Upper lobe of left lung (tissue), 6 donors: ENCODE data around the gene FAM200B. TPM values are rescaled to one million over a fixed set of nuclear protein-coding genes. Genes with fewer than 3 reads are reported as not detected.
"Not testable (repeated sequence)": the region's sequence is repeated elsewhere in the genome, so short reads cannot be mapped to it uniquely, and the experiment has no call there.

ENCODE experiments used
- ATAC-seq, 2 donors: fragments of 200-7000 bp; cut with Tn5 transposase; one replicate each; pipeline ENCODE4 v1.9.1; 2022; ENCODE audit warnings: mild to moderate bottlenecking in 2 of 2, moderate library complexity in 2 of 2; ENCODE audit not compliant: low FRiP score in 2 of 2
- DNase-seq, 2 donors: peaks; one replicate each; pipeline ENCODE4 v3.0.0-alpha.2; 2019 to 2020
- H3K27ac ChIP-seq, 4 donors: fragments of 200-600 bp; sonication (generic); one replicate each; pipeline ENCODE4 v1.5.1; 2016 to 2019
- H3K27me3 ChIP-seq, 4 donors: fragments of 200-600 bp; sonication (generic); one replicate each; pipeline ENCODE4 v1.5.1; 2017 to 2019
- H3K36me3 ChIP-seq, 4 donors: fragments of 200-600 bp; sonication (generic); one replicate each; pipeline ENCODE4 v1.5.1; 2016 to 2019
- H3K4me1 ChIP-seq, 4 donors: fragments of 200-600 bp; sonication (generic); one replicate each; pipeline ENCODE4 v1.5.1; 2018 to 2019
- H3K4me3 ChIP-seq, 4 donors: fragments of 200-600 bp; sonication (generic); one replicate each; pipeline ENCODE4 v1.5.1; 2017 to 2019; ENCODE audit warnings: mild to moderate bottlenecking in 2 of 4, moderate library complexity in 1 of 4
- H3K9me3 ChIP-seq, 4 donors: fragments of 200-600 bp; sonication (generic); one replicate each; pipeline ENCODE4 v1.5.1; 2018 to 2019
- CTCF ChIP-seq, 6 experiments: fragments of 450-650 bp in 4 of 6; fragments of 200-600 bp in 2 of 6; sonication (generic) in 2 of 6; IDR thresholded peaks; one replicate each; pipeline ENCODE4 v1.5.1; 2016 to 2019; ENCODE audit warnings: antibody characterized with exemption in 6 of 6
- EP300 ChIP-seq, 4 donors: sonication (generic); formaldehyde crosslinking; IDR thresholded peaks; one replicate each; pipeline ENCODE4 v1.5.1; 2017; ENCODE audit warnings: antibody characterized with exemption in 4 of 4, control low read depth in 2 of 4
- POLR2A ChIP-seq, 4 donors: fragments of 450-650 bp; IDR thresholded peaks; one replicate each; pipeline ENCODE4 v1.5.1; 2016 to 2017; ENCODE audit warnings: antibody characterized with exemption in 4 of 4, mild to moderate bottlenecking in 2 of 4
- POLR2AphosphoS5 ChIP-seq, 2 donors: sonication (generic); formaldehyde crosslinking; IDR thresholded peaks; one replicate each; pipeline ENCODE4 v1.5.1; 2017; ENCODE audit warnings: antibody characterized with exemption in 2 of 2
- WGBS, 2 donors: methylation state at CpG; one replicate each; pipeline ENCODE4 v1.1.5; 2017 to 2018; 5-methylcytosine and 5-hydroxymethylcytosine counted together
- total RNA-seq, 6 donors: library from RNA; depleted of rRNA in 4 of 6; stranded (reverse); fragments of >200 nt in 4 of 6; gene quantifications; one replicate each; pipeline versions ENCODE4 v1.1.0 to v1.2.1, GENCODE V29; 2016 to 2021
- donor health status: DM: no; HTN: no; CAD: no; lungs with moderate emphysema.
- donor health status: DM: no; HTN: yes; CAD: no; lungs with severe emphysema.

Gene FAM200B
- total RNA-seq, 6 donors from 2014 or later, result 13.6 to 48.2 (median 26.9) TPM

- Histone ChIP-seq H3K27me3 (no peaks in the 10 kb centered on the region), H3K27ac (no peak overlapping the region), H3K9me3 (no peaks in the 10 kb centered on the region), H3K4me3 (no peak overlapping the region), H3K36me3 (peaks cover 0 to 2% (median 0%) of the 10 kb centered on the region in 4 donors), H3K4me1 (no peaks in the 10 kb centered on the region)
- ATAC-seq, result no peak
- TF ChIP-seq POLR2AphosphoS5 (IDR thresholded peaks at IDR 0.05) (no peak), POLR2A (IDR thresholded peaks at IDR 0.05) (no peak), EP300 (IDR thresholded peaks at IDR 0.05) (no peak), CTCF (IDR thresholded peaks at IDR 0.05) (no peak)
- WGBS, 2 donors, result 36 to 56% methylated on average over 4 of the region's 4 CpGs
- no peak for DNase-seq
Observed at GRCh38 chr4:15725608-15726007, 44.0 kb downstream of the FAM200B start.

- DNase-seq, result no peak
- ATAC-seq, result peak; percentile 73 to 88
- Histone ChIP-seq H3K9me3 (no peaks in the 10 kb centered on the region), H3K27ac (no peak overlapping the region), H3K4me3 (no peak overlapping the region), H3K4me1 (no peaks in the 10 kb centered on the region), H3K27me3 (no peaks in the 10 kb centered on the region), H3K36me3 (no peaks in the 10 kb centered on the region)
- TF ChIP-seq POLR2AphosphoS5 (IDR thresholded peaks at IDR 0.05), result no peak
- peak; percentile 72 to 86 (median 82) for TF ChIP-seq CTCF (IDR thresholded peaks at IDR 0.05)
- WGBS, 2 donors, result 14 to 16% methylated on average over 3 of the region's 3 CpGs
Observed at GRCh38 chr4:15729910-15730533, 48.4 kb downstream of the FAM200B start.

DNA sequence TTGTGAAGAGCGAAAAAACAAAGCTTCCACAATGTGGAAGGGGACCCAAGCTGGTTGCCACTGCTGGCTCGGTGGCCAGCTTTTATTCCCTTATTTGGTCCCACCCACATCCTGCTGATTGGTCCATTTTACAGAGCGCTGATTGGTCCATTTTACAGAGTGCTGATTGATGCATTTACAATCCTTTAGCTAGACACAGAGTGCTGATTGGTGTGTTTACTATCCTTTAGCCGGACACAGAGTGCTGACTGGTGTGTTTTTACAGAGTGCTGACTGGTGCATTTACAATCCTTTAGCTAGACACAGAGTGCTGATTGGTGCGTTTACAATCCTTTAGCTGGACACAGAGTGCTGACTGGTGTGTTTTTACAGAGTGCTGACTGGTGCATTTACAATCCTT, 51.4 kb downstream of the FAM200B start:
- H3K4me3 ChIP-seq, H3K36me3 ChIP-seq, H3K27me3 ChIP-seq, H3K9me3 ChIP-seq, DNase-seq, H3K27ac ChIP-seq, H3K4me1 ChIP-seq, ATAC-seq: not testable (repeated sequence)
- WGBS, 2 donors, result 77 to 78% methylated on average over 5 of the region's 5 CpGs

DNA sequence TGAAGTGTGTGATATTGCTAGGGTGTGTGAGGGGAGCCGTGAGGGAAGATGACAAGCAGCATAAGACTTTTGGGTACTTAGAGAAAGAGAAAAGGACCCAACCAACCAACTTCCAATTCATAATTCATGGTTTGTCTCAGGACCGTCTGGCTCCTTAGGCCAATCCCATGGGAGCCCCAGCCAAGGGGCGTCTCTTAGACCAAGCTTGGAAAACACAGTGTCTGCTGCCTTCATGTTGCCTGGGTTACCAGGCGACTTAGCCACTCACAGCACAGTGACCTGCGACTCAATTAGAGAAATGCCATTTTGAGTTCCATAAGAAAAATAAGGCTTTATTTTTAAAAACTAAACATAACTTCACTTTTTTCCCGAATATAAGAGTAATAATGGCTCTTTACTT, 53.9 kb downstream of the FAM200B start:
- H3K27ac ChIP-seq, result no peak overlapping the region
- no peak for TF ChIP-seq EP300 (IDR thresholded peaks at IDR 0.05)
- TF ChIP-seq POLR2A (IDR thresholded peaks at IDR 0.05), result no peak
- TF ChIP-seq POLR2AphosphoS5 (IDR thresholded peaks at IDR 0.05), result no peak
- TF ChIP-seq CTCF (IDR thresholded peaks at IDR 0.05), result no peak
- H3K4me1 ChIP-seq, result no peaks in the 10 kb centered on the region
- no peaks in the 10 kb centered on the region for H3K9me3 ChIP-seq
- H3K4me3 ChIP-seq, result no peak overlapping the region
- no peak for DNase-seq
- 79 to 84% methylated on average over 6 of the region's 6 CpGs for WGBS, 2 donors
- H3K27me3 ChIP-seq, result no peaks in the 10 kb centered on the region
- ATAC-seq, result no peak
- no peaks in the 10 kb centered on the region for H3K36me3 ChIP-seq

GRCh38 chr4:15736514-15737050, 55.0 kb downstream of the FAM200B start:
- DNase-seq (no peak), ATAC-seq (no peak)
- no peak for TF ChIP-seq POLR2A (IDR thresholded peaks at IDR 0.05)
- no peak for TF ChIP-seq EP300 (IDR thresholded peaks at IDR 0.05)
- H3K36me3 ChIP-seq, result no peaks in the 10 kb centered on the region
- no peaks in the 10 kb centered on the region for H3K27me3 ChIP-seq
- H3K9me3 ChIP-seq, result peaks cover 0 to 3% (median 0%) of the 10 kb centered on the region in 4 donors
- H3K27ac ChIP-seq, result no peak overlapping the region
- H3K4me3 ChIP-seq, result no peak overlapping the region
- H3K4me1 ChIP-seq, result no peaks in the 10 kb centered on the region
- 72 to 84% methylated on average over 4 of the region's 4 CpGs for WGBS, 2 donors

- H3K27me3 ChIP-seq, result no peaks in the 10 kb centered on the region
- no peaks in the 10 kb centered on the region for H3K4me1 ChIP-seq
- 53 to 64% methylated on average over 3 of the region's 3 CpGs for WGBS, 2 donors
- no peaks in the 10 kb centered on the region for H3K36me3 ChIP-seq
- no peak for ATAC-seq
- H3K4me3 ChIP-seq, result no peak overlapping the region
- no peak for DNase-seq
- H3K9me3 ChIP-seq, result peaks cover 0 to 8% (median under 1%) of the 10 kb centered on the region in 4 donors
- H3K27ac ChIP-seq, result no peak overlapping the region
- TF ChIP-seq CTCF (IDR thresholded peaks at IDR 0.05) (no peak), POLR2A (IDR thresholded peaks at IDR 0.05) (no peak), POLR2AphosphoS5 (IDR thresholded peaks at IDR 0.05) (no peak), EP300 (IDR thresholded peaks at IDR 0.05) (no peak)
Observed at GRCh38 chr4:15737255-15737654, 55.6 kb downstream of the FAM200B start.
